ES-I3 (cell line): ENCODE results near the gene WDR62.
A peak's percentile ranks its signal among the peaks of the same experiment; 100 is the strongest.
"Not testable (repeated sequence)": the region's sequence is repeated elsewhere in the genome, so short reads cannot be mapped to it uniquely, and the experiment has no call there.

Experiments used
- H3K36me3 ChIP-seq: 2 replicates; pipeline ENCODE4 v1.6.1; 2013; ENCODE audit warnings: mild to moderate bottlenecking, low read length, control low read depth, moderate library complexity; ENCODE audit not compliant: insufficient read depth
- H3K4me1 ChIP-seq: 2 replicates; pipeline ENCODE4 v1.6.1; 2013; ENCODE audit warnings: mild to moderate bottlenecking, control low read depth, low read length; ENCODE audit not compliant: insufficient read depth
- H3K9ac ChIP-seq: 2 replicates; pipeline ENCODE4 v1.6.1; 2013; ENCODE audit warnings: low read depth, mild to moderate bottlenecking, low read length, moderate library complexity
- H3K9me3 ChIP-seq: 2 replicates; pipeline ENCODE4 v1.6.1; 2013; ENCODE audit warnings: mild to moderate bottlenecking, low read length, moderate library complexity; ENCODE audit not compliant: control insufficient read depth, insufficient read depth

WDR62 gene

GRCh38 chr19:36116344-36116637 lies 61.6 kb downstream of the WDR62 start:
- Histone ChIP-seq H3K4me1 (peaks cover 12% of the 10 kb centered on the region; the same call in 1 of the 2 replicates), H3K36me3 (peaks cover 6% of the 10 kb centered on the region), H3K9ac (peak overlapping the region; percentile 83; the same call in 1 of the 2 replicates), H3K9me3 (no peaks in the 10 kb centered on the region)

GRCh38 chr19:36120092-36120983 lies 65.6 kb downstream of the WDR62 start:
- Histone ChIP-seq H3K9ac (no peak overlapping the region), H3K9me3 (no peaks in the 10 kb centered on the region), H3K36me3 (peaks cover 10% of the 10 kb centered on the region), H3K4me1 (peaks cover 12% of the 10 kb centered on the region; the same call in 1 of the 2 replicates)

GRCh38 chr19:36120984-36121358 lies 66.3 kb downstream of the WDR62 start:
- Histone ChIP-seq H3K9ac (no peak overlapping the region), H3K36me3 (peaks cover 16% of the 10 kb centered on the region), H3K9me3 (no peaks in the 10 kb centered on the region), H3K4me1 (peaks cover 12% of the 10 kb centered on the region; the same call in 1 of the 2 replicates)

- H3K4me1 ChIP-seq: 0 out of 2 replicates have a peak, but pooled peaks cover 6% of the 10 kb centered on the region
- H3K9ac ChIP-seq: no peak overlapping the region
- H3K36me3 ChIP-seq: peaks cover 16% of the 10 kb centered on the region
These were observed 66.9 kb downstream of the WDR62 start for GRCh38 chr19:36121486-36122124.

GRCh38 chr19:36125557-36125956 lies 70.9 kb downstream of the WDR62 start:
- H3K9me3 ChIP-seq: no peaks in the 10 kb centered on the region
- no peak overlapping the region for H3K9ac ChIP-seq
- H3K4me1 ChIP-seq: no peaks in the 10 kb centered on the region
- H3K36me3 ChIP-seq: peaks cover 11% of the 10 kb centered on the region

More at GRCh38 chr19:36121486-36122124, 66.9 kb downstream of the WDR62 start:
- H3K9me3 ChIP-seq: no peaks in the 10 kb centered on the region

- H3K36me3 ChIP-seq: peaks cover 11% of the 10 kb centered on the region
- no peaks in the 10 kb centered on the region for H3K4me1 ChIP-seq
- no peaks in the 10 kb centered on the region for H3K9me3 ChIP-seq
- peak overlapping the region; percentile 64 for H3K9ac ChIP-seq
These were observed 73.7 kb downstream of the WDR62 start for GRCh38 chr19:36128392-36128736.

GRCh38 chr19:36131221-36131620 lies 76.5 kb downstream of the WDR62 start:
- not testable (repeated sequence) for H3K36me3 ChIP-seq, H3K9ac ChIP-seq, H3K9me3 ChIP-seq, H3K4me1 ChIP-seq

- not testable (repeated sequence) for H3K4me1 ChIP-seq, H3K9me3 ChIP-seq, H3K9ac ChIP-seq, H3K36me3 ChIP-seq
These were observed 80.2 kb downstream of the WDR62 start for GRCh38 chr19:36134867-36135266.

GRCh38 chr19:36136964-36137686 lies 82.4 kb downstream of the WDR62 start:
- H3K9me3 ChIP-seq: no peaks in the 10 kb centered on the region
- no peak overlapping the region for H3K9ac ChIP-seq
- no peaks in the 10 kb centered on the region for H3K36me3 ChIP-seq
- H3K4me1 ChIP-seq: no peaks in the 10 kb centered on the region; the same call in 1 of the 2 replicates

- Histone ChIP-seq H3K4me1 (no peaks in the 10 kb centered on the region; the same call in 1 of the 2 replicates), H3K9me3 (no peaks in the 10 kb centered on the region), H3K36me3 (peaks cover 9% of the 10 kb centered on the region; the same call in 1 of the 2 replicates), H3K9ac (peak overlapping the region; percentile 86)
These were observed 84.4 kb downstream of the WDR62 start for GRCh38 chr19:36139120-36139472.

- H3K9ac ChIP-seq: peak within 1 kb of the TSS; percentile 86
- H3K4me1 ChIP-seq: no peaks in the 10 kb centered on the region; the same call in 1 of the 2 replicates
- H3K9me3 ChIP-seq: no peaks in the 10 kb centered on the region
- peaks cover 12% of the 10 kb centered on the region for H3K36me3 ChIP-seq
These were observed 85.0 kb downstream of the WDR62 start, which contains the start of gene CAPNS1 for GRCh38 chr19:36139473-36140303. TSS of gene CAPNS1 (plus strand) at chr19:36140066. CDS start at chr19:36141012, 946 bp downstream.

- Histone ChIP-seq H3K9ac (peak overlapping the region; percentile 86), H3K9me3 (no peaks in the 10 kb centered on the region), H3K36me3 (peaks cover 14% of the 10 kb centered on the region), H3K4me1 (no peaks in the 10 kb centered on the region; the same call in 1 of the 2 replicates)
These were observed 85.8 kb downstream of the WDR62 start for GRCh38 chr19:36140304-36141038.
